ENCODE results near the gene DDX59.

The DDX59 gene

GRCh38 chr1:200628223-200628881 is 41.4 kb downstream of the DDX59 start:
- no peak for DNase-seq

GRCh38 chr1:200627575-200628222 is 42.0 kb downstream of the DDX59 start:
- DNase-seq: no peak

GRCh38 chr1:200626853-200627534 is 42.7 kb downstream of the DDX59 start:
- no peak for DNase-seq

- no peak for DNase-seq
Observed at GRCh38 chr1:200625381-200625824, 44.3 kb downstream of the DDX59 start.

- no peak for DNase-seq
Observed at GRCh38 chr1:200624679-200625335, 44.9 kb downstream of the DDX59 start.

- DNase-seq: peak; percentile 55 to 78
Observed at GRCh38 chr1:200620273-200621131, 49.2 kb downstream of the DDX59 start, which contains the start of gene KIF14. Gene KIF14 (minus strand): TSS chr1:200620751. CDS start chr1:200618723, 2,028 bp downstream.

- no peak for DNase-seq
Observed at GRCh38 chr1:200619894-200620272, 49.8 kb downstream of the DDX59 start.

- DNase-seq: no peak
Observed at GRCh38 chr1:200610846-200611245, 58.9 kb downstream of the DDX59 start.

- no peak for DNase-seq
Observed at GRCh38 chr1:200602632-200603031, 67.1 kb downstream of the DDX59 start.

All from NCI-H187 (cell line).